ENCODE data around the gene USP43.

DNA sequence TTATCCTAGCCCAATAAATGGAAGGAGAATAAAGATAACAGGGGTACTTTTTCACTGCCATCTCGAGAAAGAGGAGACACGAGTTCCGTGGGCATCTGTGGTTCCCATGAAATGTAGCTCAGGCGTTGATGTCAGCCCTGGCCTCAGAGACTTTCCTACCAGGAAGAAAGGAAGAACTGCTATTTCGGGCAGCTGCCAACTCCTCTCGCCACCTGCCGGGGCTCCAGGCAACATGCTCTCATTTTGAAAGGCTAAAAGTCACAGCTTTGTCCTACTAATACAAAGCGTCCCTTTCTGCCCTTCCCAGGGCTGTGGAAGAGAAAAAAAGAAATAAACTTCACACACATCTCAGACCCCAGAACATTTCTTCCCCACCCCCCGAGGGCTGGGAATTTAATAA, 80.3 kb downstream of the USP43 start:
- TF ChIP-seq, protein P1, sequence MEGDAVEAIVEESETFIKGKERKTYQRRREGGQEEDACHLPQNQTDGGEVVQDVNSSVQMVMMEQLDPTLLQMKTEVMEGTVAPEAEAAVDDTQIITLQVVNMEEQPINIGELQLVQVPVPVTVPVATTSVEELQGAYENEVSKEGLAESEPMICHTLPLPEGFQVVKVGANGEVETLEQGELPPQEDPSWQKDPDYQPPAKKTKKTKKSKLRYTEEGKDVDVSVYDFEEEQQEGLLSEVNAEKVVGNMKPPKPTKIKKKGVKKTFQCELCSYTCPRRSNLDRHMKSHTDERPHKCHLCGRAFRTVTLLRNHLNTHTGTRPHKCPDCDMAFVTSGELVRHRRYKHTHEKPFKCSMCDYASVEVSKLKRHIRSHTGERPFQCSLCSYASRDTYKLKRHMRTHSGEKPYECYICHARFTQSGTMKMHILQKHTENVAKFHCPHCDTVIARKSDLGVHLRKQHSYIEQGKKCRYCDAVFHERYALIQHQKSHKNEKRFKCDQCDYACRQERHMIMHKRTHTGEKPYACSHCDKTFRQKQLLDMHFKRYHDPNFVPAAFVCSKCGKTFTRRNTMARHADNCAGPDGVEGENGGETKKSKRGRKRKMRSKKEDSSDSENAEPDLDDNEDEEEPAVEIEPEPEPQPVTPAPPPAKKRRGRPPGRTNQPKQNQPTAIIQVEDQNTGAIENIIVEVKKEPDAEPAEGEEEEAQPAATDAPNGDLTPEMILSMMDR (IDR thresholded peaks at IDR 0.05): no peak
- no peak for TF ChIP-seq ZFX (IDR thresholded peaks at IDR 0.05; ENCODE audit: borderline replicate concordance)

Data from 22Rv1 (cell line).